NCI-H2029 (cell line): ENCODE measurements around the gene USP3.

Source experiments
- DNase-seq: peaks from one replicate; lab custom pipeline; 2025; lab: John Stamatoyannopoulos, UW

Gene USP3

GRCh38 chr15:63497642-63498467 is 6.5 kb upstream of the USP3 start:
- DNase-seq, result no peak

- DNase-seq, result no peak
Measured at GRCh38 chr15:63499175-63499549, 5.2 kb upstream of the USP3 start.

- DNase-seq, result no peak
Measured at GRCh38 chr15:63499611-63500010, 4.8 kb upstream of the USP3 start.

- no peak for DNase-seq
Measured at GRCh38 chr15:63500265-63501250, 3.8 kb upstream of the USP3 start.

- peak; percentile 40 for DNase-seq
Measured at GRCh38 chr15:63501256-63502089, 2.9 kb upstream of the USP3 start.

GRCh38 chr15:63502137-63502766 is 2.1 kb upstream of the USP3 start:
- peak; percentile 55 for DNase-seq

GRCh38 chr15:63502843-63503738 is 1.3 kb upstream of the USP3 start:
- no peak for DNase-seq

GRCh38 chr15:63503739-63504246 is 600 bp upstream of the USP3 start:
- DNase-seq, result no peak

- DNase-seq, result peak; percentile 25
Measured at GRCh38 chr15:63504979-63505841, 817 bp downstream of the USP3 start.

- no peak for DNase-seq
Measured at GRCh38 chr15:63505842-63506222, 1.4 kb downstream of the USP3 start.

- no peak for DNase-seq
Measured at GRCh38 chr15:63506537-63507035, 2.2 kb downstream of the USP3 start.

- DNase-seq, result no peak
Measured at GRCh38 chr15:63507878-63508818, 3.8 kb downstream of the USP3 start.

GRCh38 chr15:63509056-63509954 is 4.9 kb downstream of the USP3 start:
- DNase-seq, result no peak

- no peak for DNase-seq
Measured at GRCh38 chr15:63509955-63510940, 5.9 kb downstream of the USP3 start.

- no peak for DNase-seq
Measured at GRCh38 chr15:63512148-63512547, 7.8 kb downstream of the USP3 start.

GRCh38 chr15:63513271-63513670 is 8.9 kb downstream of the USP3 start:
- no peak for DNase-seq
